Ramos (cell line): ENCODE measurements around the gene AEN.

Experiments used
- in situ Hi-C: fragments of 300-500 bp; cut with MboI; formaldehyde crosslinking; loops from one replicate; pipeline ENCODE4 v1.14.3; 2022; ENCODE audit warnings: low sequenced_read_pairs; ENCODE audit not compliant: unreplicated experiment

The AEN gene

DNA sequence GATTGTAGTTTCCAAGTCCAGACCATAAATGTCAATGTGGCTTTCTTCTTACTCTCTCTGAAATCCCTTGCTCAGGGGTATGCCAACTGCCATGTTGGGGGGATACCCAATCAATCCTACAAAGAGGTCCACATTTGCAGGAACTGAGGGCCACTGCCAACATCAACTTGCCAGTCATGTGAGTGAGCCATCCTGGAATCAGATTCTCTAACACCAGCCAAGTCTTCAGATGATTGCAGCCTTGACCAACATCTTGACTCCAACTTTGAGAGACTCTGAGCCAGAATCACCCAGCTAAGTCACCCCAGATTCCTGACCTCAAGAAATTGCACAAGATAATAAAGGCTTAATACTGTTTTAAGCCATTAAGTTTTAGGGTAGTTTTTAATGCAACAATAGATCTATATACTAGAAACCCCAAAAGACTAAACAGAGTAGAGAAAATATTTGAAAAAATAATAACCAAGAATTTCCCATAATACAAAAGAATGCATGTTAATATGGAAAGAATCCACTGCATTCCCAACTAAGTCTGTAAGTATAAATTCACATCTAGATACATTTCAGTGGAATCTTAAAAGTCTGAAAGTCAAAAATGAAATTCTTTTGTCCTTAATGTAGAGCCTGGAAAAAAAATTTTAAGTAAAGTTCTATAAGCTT lies 40.0 kb downstream of the AEN start:
- in situ Hi-C loops, result loop anchor here (5.0 kb wide), 1 partner anchor 184 kb away; no protein-coding TSS in a partner anchor

- in situ Hi-C loops, result loop anchor here (5.0 kb wide), 1 partner anchor 185 kb away; no protein-coding TSS in a partner anchor
Observed at GRCh38 chr15:88661761-88662556, 40.8 kb downstream of the AEN start.

- in situ Hi-C loops, result loop anchor here (5.0 kb wide), 1 partner anchor 186 kb away; no protein-coding TSS in a partner anchor
Observed at GRCh38 chr15:88663141-88663621, 42.0 kb downstream of the AEN start.

DNA sequence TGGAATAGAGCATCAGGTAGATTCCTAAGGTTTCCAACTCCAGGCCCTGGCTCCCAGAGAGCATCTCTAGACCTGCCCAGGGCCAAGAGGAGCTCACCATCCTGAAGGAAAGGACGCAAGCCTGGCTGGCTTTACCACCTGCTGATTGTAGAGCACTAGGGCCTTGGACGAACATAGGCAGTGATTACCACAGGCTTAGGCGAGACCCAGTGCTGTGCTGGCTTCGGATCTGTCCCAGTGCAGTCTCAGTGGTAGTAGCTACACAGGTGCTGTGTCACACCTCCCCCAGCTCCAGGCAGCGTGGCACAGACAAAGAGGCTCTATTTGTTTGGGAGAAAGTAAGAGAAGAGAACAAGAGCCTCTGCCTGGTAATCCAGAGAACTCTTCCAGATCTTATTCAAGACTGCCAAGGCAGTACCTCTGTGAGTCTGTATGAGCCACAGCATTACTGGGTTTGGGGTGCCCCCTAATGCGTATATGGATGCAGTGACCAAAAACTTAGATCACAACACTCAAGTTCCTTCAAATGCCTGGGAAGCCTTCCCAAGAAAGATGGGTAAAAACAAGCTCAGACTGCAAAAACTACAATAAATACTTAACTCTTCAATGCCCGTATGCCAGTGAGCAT lies 43.1 kb downstream of the AEN start:
- in situ Hi-C loops, result loop anchor here (5.0 kb wide), 1 partner anchor 187 kb away; no protein-coding TSS in a partner anchor

- in situ Hi-C loops, result no loop called here
Observed at GRCh38 chr15:88674661-88675060, 53.5 kb downstream of the AEN start.

DNA sequence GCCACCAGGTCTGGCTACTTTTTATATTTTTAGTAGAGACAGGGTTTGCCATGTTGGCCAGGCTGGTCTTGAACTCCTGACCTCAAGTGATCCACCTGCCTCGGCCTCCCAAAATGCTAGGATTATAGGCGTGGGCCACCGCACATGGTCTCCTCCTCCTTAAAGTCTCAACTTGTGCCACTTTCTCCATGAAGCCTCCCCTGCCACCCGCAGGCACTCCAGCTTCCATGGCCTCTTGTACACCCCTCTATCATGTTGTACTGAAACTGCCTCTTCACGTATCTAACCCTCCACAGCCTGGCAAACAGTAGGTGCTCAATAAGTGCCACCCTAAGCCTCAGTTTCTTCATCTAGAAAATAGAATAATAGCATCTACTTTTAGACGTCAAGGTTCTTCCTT lies 57.6 kb downstream of the AEN start:
- in situ Hi-C loops, result no loop called here

DNA sequence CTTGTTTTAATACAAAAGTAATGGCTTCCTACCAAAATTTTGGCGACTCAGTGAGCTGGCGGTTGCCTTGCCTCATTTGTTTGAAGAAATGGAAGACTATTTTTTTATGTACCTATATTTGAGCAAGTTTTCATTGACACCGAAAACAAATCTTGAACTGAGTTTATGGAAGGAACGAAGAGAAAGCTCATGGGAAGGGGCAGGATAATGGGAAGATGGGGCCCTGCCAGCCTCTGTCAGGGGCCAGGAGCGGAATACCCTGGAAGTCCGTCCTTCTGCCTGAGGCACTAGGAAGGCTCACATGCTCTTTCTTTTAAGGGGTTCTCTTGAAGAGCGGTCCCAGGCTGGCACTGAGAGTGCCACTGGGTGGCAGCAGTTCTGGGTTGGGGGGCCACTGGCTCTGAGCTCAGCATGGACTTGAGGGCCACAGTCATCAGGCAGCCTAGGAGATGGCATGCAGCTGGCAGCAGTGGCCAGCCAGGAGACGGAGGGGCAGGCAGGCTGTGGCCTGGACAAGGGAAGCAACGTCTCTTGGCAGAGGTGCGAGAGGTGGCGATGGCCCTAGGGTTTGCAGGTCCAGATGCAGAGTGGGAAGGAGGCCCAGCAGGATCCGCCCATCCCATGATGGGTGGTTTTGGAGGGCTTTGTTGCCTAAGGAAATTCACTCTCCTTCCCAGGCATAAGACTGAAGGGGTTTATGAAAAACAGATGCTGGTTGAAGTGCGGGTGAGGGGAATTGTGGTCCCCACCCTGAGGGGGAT lies 59.3 kb downstream of the AEN start:
- in situ Hi-C loops, result no loop called here

- in situ Hi-C loops, result no loop called here
Observed at GRCh38 chr15:88681610-88682221, 60.6 kb downstream of the AEN start.
